Mammary epithelial cell (primary cell): ENCODE measurements around the gene MLLT11.

ENCODE experiments used
- EZH2 ChIP-seq: IDR thresholded peaks from 2 replicates; pipeline ENCODE4 v1.6.1; 2012; ENCODE audit warnings: low read length, inconsistent platforms, borderline replicate concordance
- TF ChIP-seq, protein P1 (sequence below), 2 donors: IDR thresholded peaks in 1 of 2; conservative IDR thresholded peaks in 1 of 2; 2 replicates each; pipeline ENCODE4 v1.5.1; 2011 to 2012; ENCODE audit warnings: inconsistent platforms in 2 of 2, low read length in 2 of 2, mild to moderate bottlenecking in 2 of 2, control low read depth in 1 of 2, low read depth in 1 of 2; ENCODE audit not compliant: insufficient read depth in 1 of 2; ENCODE audit errors: extremely low read depth in 1 of 2

DNA sequence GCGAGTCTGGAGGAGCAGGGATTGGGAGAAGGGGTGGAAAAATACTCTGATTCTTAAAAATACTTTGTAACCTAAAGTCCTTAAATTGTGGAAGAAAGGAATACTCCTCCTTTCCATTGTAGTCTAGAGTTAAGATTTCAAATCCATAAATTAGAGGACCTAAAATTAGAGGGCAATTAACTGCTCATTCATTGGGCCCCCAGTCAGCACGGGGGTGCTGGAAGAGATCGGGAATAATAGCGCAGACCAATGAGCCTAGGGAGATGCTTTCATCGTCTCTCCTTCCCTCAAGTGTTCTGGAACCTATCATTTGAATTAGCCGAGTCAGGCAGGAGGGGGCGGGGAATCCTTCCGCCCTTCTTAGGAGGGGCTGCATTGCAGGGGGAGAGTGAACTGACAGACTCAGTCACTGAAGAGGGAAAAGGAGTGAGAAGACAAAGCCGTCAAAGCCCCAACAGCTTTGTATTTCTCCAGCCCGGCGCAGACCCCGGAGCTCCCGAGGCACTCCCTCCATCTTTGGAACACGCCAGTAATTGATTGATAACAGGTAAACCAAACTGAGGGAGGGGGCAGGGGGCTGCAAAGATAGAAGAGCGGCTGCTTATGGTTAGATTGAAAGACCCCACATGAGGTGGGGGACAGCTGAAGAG, at the start of gene MLLT11:
- TF ChIP-seq, protein P1, sequence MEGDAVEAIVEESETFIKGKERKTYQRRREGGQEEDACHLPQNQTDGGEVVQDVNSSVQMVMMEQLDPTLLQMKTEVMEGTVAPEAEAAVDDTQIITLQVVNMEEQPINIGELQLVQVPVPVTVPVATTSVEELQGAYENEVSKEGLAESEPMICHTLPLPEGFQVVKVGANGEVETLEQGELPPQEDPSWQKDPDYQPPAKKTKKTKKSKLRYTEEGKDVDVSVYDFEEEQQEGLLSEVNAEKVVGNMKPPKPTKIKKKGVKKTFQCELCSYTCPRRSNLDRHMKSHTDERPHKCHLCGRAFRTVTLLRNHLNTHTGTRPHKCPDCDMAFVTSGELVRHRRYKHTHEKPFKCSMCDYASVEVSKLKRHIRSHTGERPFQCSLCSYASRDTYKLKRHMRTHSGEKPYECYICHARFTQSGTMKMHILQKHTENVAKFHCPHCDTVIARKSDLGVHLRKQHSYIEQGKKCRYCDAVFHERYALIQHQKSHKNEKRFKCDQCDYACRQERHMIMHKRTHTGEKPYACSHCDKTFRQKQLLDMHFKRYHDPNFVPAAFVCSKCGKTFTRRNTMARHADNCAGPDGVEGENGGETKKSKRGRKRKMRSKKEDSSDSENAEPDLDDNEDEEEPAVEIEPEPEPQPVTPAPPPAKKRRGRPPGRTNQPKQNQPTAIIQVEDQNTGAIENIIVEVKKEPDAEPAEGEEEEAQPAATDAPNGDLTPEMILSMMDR (conservative IDR thresholded peaks at IDR 0.05 in 1 of 2, IDR thresholded peaks at IDR 0.05 in 1 of 2; ENCODE audit: extremely low read depth in 1 of 2, insufficient read depth in 1 of 2, low read depth in 1 of 2, low read length in 2 of 2), result no peak
- TF ChIP-seq EZH2, result no peak
